ENCODE data around the gene LRG1. TPM values are rescaled to one million over a fixed set of nuclear protein-coding genes. Genes with fewer than 3 reads are reported as not detected.

LRG1 gene
- total and polyA plus RNA-seq, 2 experiments from 2014 or later: 0.21 to 0.45 TPM

DNA sequence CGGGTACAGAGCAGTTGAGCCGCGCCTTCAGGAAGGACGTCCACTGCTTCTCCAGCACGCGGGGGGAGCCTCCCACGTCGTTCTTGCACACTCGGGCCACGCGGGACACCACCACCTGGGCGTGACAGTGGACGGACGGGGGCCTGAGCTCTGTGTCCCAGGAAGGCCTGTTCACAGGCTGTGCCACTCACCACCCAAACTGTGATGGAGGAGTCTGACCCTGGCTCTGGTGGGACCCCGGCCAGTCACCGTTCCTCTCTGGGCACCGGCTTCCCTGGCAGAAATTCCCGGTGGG, 12.6 kb upstream of the LRG1 start:
- H3K4me3 Mint-ChIP-seq: no peak overlapping the region
- Histone ChIP-seq H3K36me3 (ENCODE audit: insufficient read depth) (peaks cover 4% of the 10 kb centered on the region), H3K4me1 (ENCODE audit: insufficient read depth) (no peaks in the 10 kb centered on the region; the same call in 1 of the 2 replicates), H3K27me3 (ENCODE audit: insufficient read depth) (no peaks in the 10 kb centered on the region), H3K4me3 (no peak overlapping the region), H3K9me2 (ENCODE audit: insufficient read depth) (no peaks in the 10 kb centered on the region), H3K27ac (ENCODE audit: low read depth) (no peak overlapping the region), H4K20me1 (replicated peaks; ENCODE audit: insufficient read depth) (peaks cover 4% of the 10 kb centered on the region; the same call in 1 of the 2 replicates), H3K79me2 (replicated peaks; ENCODE audit: insufficient read depth) (no peaks in the 10 kb centered on the region), H2AFZ (no peak overlapping the region), H3K4me2 (no peak overlapping the region), H3F3A (replicated peaks; ENCODE audit: low read depth) (peaks cover 6% of the 10 kb centered on the region; the same call in 1 of the 2 replicates)
- ATAC-seq (no peak), DNase-seq (ENCODE audit: low spot score) (no peak)
- no peaks in the 10 kb centered on the region for H3K9me3 Mint-ChIP-seq
- H3K27me3 Mint-ChIP-seq (ENCODE audit: insufficient read depth, low read depth, poor library complexity): peaks cover 18% of the 10 kb centered on the region
- H3K36me3 Mint-ChIP-seq (ENCODE audit: low read depth): peaks cover 61% of the 10 kb centered on the region
- TF ChIP-seq CREB1 (CRISPR knock-in tag; IDR thresholded peaks at IDR 0.05; ENCODE audit: low read depth): no peak
- no peak for TF ChIP-seq EZH2 (IDR thresholded peaks at IDR 0.05; ENCODE audit: low read depth, unreplicated experiment)
- no peak for TF ChIP-seq POLR2AphosphoS5 (IDR thresholded peaks at IDR 0.05; ENCODE audit: low read depth)
- TF ChIP-seq, protein P1, sequence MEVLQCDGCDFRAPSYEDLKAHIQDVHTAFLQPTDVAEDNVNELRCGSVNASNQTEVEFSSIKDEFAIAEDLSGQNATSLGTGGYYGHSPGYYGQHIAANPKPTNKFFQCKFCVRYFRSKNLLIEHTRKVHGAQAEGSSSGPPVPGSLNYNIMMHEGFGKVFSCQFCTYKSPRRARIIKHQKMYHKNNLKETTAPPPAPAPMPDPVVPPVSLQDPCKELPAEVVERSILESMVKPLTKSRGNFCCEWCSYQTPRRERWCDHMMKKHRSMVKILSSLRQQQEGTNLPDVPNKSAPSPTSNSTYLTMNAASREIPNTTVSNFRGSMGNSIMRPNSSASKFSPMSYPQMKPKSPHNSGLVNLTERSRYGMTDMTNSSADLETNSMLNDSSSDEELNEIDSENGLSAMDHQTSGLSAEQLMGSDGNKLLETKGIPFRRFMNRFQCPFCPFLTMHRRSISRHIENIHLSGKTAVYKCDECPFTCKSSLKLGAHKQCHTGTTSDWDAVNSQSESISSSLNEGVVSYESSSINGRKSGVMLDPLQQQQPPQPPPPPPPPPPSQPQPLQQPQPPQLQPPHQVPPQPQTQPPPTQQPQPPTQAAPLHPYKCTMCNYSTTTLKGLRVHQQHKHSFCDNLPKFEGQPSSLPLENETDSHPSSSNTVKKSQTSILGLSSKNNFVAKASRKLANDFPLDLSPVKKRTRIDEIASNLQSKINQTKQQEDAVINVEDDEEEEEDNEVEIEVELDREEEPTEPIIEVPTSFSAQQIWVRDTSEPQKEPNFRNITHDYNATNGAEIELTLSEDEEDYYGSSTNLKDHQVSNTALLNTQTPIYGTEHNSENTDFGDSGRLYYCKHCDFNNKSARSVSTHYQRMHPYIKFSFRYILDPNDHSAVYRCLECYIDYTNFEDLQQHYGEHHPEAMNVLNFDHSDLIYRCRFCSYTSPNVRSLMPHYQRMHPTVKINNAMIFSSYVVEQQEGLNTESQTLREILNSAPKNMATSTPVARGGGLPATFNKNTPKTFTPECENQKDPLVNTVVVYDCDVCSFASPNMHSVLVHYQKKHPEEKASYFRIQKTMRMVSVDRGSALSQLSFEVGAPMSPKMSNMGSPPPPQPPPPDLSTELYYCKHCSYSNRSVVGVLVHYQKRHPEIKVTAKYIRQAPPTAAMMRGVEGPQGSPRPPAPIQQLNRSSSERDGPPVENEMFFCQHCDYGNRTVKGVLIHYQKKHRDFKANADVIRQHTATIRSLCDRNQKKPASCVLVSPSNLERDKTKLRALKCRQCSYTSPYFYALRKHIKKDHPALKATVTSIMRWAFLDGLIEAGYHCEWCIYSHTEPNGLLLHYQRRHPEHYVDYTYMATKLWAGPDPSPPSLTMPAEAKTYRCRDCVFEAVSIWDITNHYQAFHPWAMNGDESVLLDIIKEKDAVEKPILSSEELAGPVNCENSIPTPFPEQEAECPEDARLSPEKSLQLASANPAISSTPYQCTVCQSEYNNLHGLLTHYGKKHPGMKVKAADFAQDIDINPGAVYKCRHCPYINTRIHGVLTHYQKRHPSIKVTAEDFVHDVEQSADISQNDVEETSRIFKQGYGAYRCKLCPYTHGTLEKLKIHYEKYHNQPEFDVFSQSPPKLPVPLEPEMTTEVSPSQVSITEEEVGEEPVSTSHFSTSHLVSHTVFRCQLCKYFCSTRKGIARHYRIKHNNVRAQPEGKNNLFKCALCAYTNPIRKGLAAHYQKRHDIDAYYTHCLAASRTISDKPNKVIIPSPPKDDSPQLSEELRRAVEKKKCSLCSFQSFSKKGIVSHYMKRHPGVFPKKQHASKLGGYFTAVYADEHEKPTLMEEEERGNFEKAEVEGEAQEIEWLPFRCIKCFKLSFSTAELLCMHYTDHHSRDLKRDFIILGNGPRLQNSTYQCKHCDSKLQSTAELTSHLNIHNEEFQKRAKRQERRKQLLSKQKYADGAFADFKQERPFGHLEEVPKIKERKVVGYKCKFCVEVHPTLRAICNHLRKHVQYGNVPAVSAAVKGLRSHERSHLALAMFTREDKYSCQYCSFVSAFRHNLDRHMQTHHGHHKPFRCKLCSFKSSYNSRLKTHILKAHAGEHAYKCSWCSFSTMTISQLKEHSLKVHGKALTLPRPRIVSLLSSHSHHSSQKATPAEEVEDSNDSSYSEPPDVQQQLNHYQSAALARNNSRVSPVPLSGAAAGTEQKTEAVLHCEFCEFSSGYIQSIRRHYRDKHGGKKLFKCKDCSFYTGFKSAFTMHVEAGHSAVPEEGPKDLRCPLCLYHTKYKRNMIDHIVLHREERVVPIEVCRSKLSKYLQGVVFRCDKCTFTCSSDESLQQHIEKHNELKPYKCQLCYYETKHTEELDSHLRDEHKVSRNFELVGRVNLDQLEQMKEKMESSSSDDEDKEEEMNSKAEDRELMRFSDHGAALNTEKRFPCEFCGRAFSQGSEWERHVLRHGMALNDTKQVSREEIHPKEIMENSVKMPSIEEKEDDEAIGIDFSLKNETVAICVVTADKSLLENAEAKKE (CRISPR knock-in tag; IDR thresholded peaks at IDR 0.05): no peak
- TF ChIP-seq ETS1 (IDR thresholded peaks at IDR 0.05): no peak
- TF ChIP-seq ZNF114 (CRISPR knock-in tag; IDR thresholded peaks at IDR 0.05): no peak
- TF ChIP-seq, protein P2, sequence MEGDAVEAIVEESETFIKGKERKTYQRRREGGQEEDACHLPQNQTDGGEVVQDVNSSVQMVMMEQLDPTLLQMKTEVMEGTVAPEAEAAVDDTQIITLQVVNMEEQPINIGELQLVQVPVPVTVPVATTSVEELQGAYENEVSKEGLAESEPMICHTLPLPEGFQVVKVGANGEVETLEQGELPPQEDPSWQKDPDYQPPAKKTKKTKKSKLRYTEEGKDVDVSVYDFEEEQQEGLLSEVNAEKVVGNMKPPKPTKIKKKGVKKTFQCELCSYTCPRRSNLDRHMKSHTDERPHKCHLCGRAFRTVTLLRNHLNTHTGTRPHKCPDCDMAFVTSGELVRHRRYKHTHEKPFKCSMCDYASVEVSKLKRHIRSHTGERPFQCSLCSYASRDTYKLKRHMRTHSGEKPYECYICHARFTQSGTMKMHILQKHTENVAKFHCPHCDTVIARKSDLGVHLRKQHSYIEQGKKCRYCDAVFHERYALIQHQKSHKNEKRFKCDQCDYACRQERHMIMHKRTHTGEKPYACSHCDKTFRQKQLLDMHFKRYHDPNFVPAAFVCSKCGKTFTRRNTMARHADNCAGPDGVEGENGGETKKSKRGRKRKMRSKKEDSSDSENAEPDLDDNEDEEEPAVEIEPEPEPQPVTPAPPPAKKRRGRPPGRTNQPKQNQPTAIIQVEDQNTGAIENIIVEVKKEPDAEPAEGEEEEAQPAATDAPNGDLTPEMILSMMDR (conservative IDR thresholded peaks at IDR 0.05; ENCODE audit: low read depth in 2 of 2): no peak
- no peak for TF ChIP-seq STAT1 (IDR thresholded peaks at IDR 0.05; ENCODE audit: unreplicated experiment)
- TF ChIP-seq JUNB (IDR thresholded peaks at IDR 0.05; ENCODE audit: unreplicated experiment): no peak
- TF ChIP-seq ZNF331 (CRISPR knock-in tag; IDR thresholded peaks at IDR 0.05; ENCODE audit: low read depth): no peak
- no peak for TF ChIP-seq NANOG (IDR thresholded peaks at IDR 0.05; ENCODE audit: borderline replicate concordance)
- peaks cover 5% of the 10 kb centered on the region; the same call in 2 of the 3 replicates for H3K4me1 Mint-ChIP-seq
- no peak overlapping the region for H3K27ac Mint-ChIP-seq

All from GM23338 (cell line).